ENCODE measurements around the gene MVB12B. TPM values are rescaled to one million over a fixed set of nuclear protein-coding genes. Genes with fewer than 3 reads are reported as not detected.

MVB12B gene
- total RNA-seq, 1 experiment from 2014 or later = 5.8 TPM

GRCh38 chr9:126483468-126484073 is 156.9 kb downstream of the MVB12B start:
- H2BK12ac ChIP-seq (ENCODE audit: insufficient read length, low read depth, low read length) = no peak overlapping the region
- no peaks in the 10 kb centered on the region for H3K79me1 ChIP-seq (ENCODE audit: insufficient read depth, low read depth, low read length, poor library complexity, severe bottlenecking)
- H4K5ac ChIP-seq (ENCODE audit: insufficient read length, low read depth, low read length) = no peak overlapping the region
- H2BK5ac ChIP-seq (ENCODE audit: insufficient read length, low read length) = no peak overlapping the region
- H3K23ac ChIP-seq (ENCODE audit: insufficient read length, low read depth, low read length) = no peak overlapping the region
- H3K27me3 ChIP-seq (ENCODE audit: insufficient read depth, low read length) = no peaks in the 10 kb centered on the region
- H3K27ac ChIP-seq (ENCODE audit: insufficient read length, low read depth, low read length) = no peak overlapping the region
- no peaks in the 10 kb centered on the region for H3K23me2 ChIP-seq (ENCODE audit: insufficient read length, low read depth, low read length, poor library complexity, severe bottlenecking)
- TF ChIP-seq, protein P1, sequence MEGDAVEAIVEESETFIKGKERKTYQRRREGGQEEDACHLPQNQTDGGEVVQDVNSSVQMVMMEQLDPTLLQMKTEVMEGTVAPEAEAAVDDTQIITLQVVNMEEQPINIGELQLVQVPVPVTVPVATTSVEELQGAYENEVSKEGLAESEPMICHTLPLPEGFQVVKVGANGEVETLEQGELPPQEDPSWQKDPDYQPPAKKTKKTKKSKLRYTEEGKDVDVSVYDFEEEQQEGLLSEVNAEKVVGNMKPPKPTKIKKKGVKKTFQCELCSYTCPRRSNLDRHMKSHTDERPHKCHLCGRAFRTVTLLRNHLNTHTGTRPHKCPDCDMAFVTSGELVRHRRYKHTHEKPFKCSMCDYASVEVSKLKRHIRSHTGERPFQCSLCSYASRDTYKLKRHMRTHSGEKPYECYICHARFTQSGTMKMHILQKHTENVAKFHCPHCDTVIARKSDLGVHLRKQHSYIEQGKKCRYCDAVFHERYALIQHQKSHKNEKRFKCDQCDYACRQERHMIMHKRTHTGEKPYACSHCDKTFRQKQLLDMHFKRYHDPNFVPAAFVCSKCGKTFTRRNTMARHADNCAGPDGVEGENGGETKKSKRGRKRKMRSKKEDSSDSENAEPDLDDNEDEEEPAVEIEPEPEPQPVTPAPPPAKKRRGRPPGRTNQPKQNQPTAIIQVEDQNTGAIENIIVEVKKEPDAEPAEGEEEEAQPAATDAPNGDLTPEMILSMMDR (conservative IDR thresholded peaks at IDR 0.05) = no peak
- H3K14ac ChIP-seq (ENCODE audit: insufficient read depth, low read length) = no peak overlapping the region
- no peak overlapping the region for H3K56ac ChIP-seq (ENCODE audit: insufficient read length, low read depth, low read length)
- peaks cover 6 to 7% of the 10 kb centered on the region in 2 experiments; a peak in 2 of 4 replicates for H3K4me1 Mint-ChIP-seq
- H3K4me3 Mint-ChIP-seq = no peak overlapping the region
- no peak for DNase-seq
- H2BK20ac ChIP-seq (ENCODE audit: low read depth, low read length, poor library complexity, severe bottlenecking) = no peak overlapping the region
- H3K79me2 ChIP-seq (ENCODE audit: insufficient read depth, low read length) = no peaks in the 10 kb centered on the region
- no peaks in the 10 kb centered on the region; a peak in 1 of 5 replicates for H3K9me3 Mint-ChIP-seq
- H2AFZ ChIP-seq (ENCODE audit: low read length) = no peak overlapping the region
- peaks cover 10% of the 10 kb centered on the region for H3K27me3 Mint-ChIP-seq (ENCODE audit: low read depth)
- H4K91ac ChIP-seq (ENCODE audit: insufficient read length, low read depth, low read length) = no peak overlapping the region
- H2BK15ac ChIP-seq (ENCODE audit: low read depth, low read length) = no peak overlapping the region
- H3K18ac ChIP-seq (ENCODE audit: insufficient read length, low read depth, low read length) = no peak overlapping the region
- no peaks in the 10 kb centered on the region for H3K36me3 Mint-ChIP-seq (ENCODE audit: insufficient read depth in 1 of 3, low read depth in 3 of 3)
- no peak overlapping the region for H3K27ac Mint-ChIP-seq
- H3K9me3 ChIP-seq (ENCODE audit: control insufficient read depth, low read depth, low read length) = no peaks in the 10 kb centered on the region
- no peak overlapping the region for H2AK5ac ChIP-seq (ENCODE audit: insufficient read length, low read length)
- H3T11ph ChIP-seq (ENCODE audit: low read length) = no peak overlapping the region
- H4K20me1 ChIP-seq (ENCODE audit: control insufficient read depth, insufficient read depth, insufficient read length) = no peaks in the 10 kb centered on the region
- H3K4me2 ChIP-seq (ENCODE audit: insufficient read depth, insufficient read length, low read length) = no peak overlapping the region
- no peak overlapping the region for H3K9ac ChIP-seq (ENCODE audit: extremely low read depth, insufficient read length, low read length)
- H3K4me1 ChIP-seq (ENCODE audit: insufficient read depth, low read length) = no peaks in the 10 kb centered on the region
- H2BK120ac ChIP-seq (ENCODE audit: low read depth, low read length, poor library complexity, severe bottlenecking) = no peak overlapping the region
- H4K8ac ChIP-seq (replicated peaks; ENCODE audit: insufficient read length, low read depth, low read length) = no peak overlapping the region
- no CpG with 5 or more reads among the region's 13 CpGs for WGBS (ENCODE audit: extremely low coverage, insufficient read length, low lambda C conversion rate)
- H3K4ac ChIP-seq (ENCODE audit: low read depth, low read length) = no peak overlapping the region
